ENCODE measurements around the gene MRC2.

- no peak for TF ChIP-seq RAD21 (IDR thresholded peaks at IDR 0.05; ENCODE audit: low read depth)
- TF ChIP-seq FOXM1 (IDR thresholded peaks at IDR 0.05; ENCODE audit: borderline replicate concordance, low read depth) = no peak
- TF ChIP-seq YY1 (IDR thresholded peaks at IDR 0.05; ENCODE audit: low read depth) = no peak
- TF ChIP-seq, protein P1, sequence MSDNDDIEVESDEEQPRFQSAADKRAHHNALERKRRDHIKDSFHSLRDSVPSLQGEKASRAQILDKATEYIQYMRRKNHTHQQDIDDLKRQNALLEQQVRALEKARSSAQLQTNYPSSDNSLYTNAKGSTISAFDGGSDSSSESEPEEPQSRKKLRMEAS (IDR thresholded peaks at IDR 0.05) = no peak
- no peak for TF ChIP-seq TAF1 (IDR thresholded peaks at IDR 0.05; ENCODE audit: low read depth)
- no peak for TF ChIP-seq USF1 (IDR thresholded peaks at IDR 0.05)
- TF ChIP-seq EP300 (IDR thresholded peaks at IDR 0.05; ENCODE audit: borderline replicate concordance) = no peak
- TF ChIP-seq ZBTB7A (IDR thresholded peaks at IDR 0.05; ENCODE audit: low read depth) = no peak
- TF ChIP-seq CEBPB (IDR thresholded peaks at IDR 0.05) = no peak
- TF ChIP-seq CREB1 (IDR thresholded peaks at IDR 0.05; ENCODE audit: low read depth) = no peak
Measured at GRCh38 chr17:62687997-62688396, 60.5 kb downstream of the MRC2 start.
